AG04450 (cell line): ENCODE results near the gene IRS1. TPM values are rescaled to one million over a fixed set of nuclear protein-coding genes. Genes with fewer than 3 reads are reported as not detected.

Source experiments
- CTCF ChIA-PET: fragments of 300-600, 350-600 bp; formaldehyde crosslinking; extraction: SDS; loops from one replicate; lab custom pipeline; 2022; ENCODE audit warnings: antibody characterized with exemption, inconsistent platforms; lab: Charles Lee
- POLR2A ChIA-PET: fragments of 350-600 bp; formaldehyde crosslinking; extraction: SDS; loops from one replicate; lab custom pipeline; 2021; ENCODE audit warnings: antibody characterized with exemption, inconsistent platforms; lab: Yijun Ruan, JAX
- DNase-seq: peaks from one replicate; pipeline ENCODE4 v3.0.0-alpha.2; 2011; ENCODE audit warnings: low read depth, low spot score
- H3K27ac ChIP-seq: one replicate; pipeline ENCODE4 v1.5.1; 2012; ENCODE audit warnings: low read depth, low read length, control low read depth
- H3K27me3 ChIP-seq: one replicate; pipeline ENCODE4 v1.6.0; 2012; ENCODE audit warnings: low read length; ENCODE audit not compliant: control insufficient read depth, insufficient read depth
- H3K4me3 ChIP-seq: 2 replicates; pipeline ENCODE4 v1.5.1; 2011; ENCODE audit warnings: mild to moderate bottlenecking, low read depth, low read length, control low read depth
- H3K9me3 ChIP-seq: 2 replicates; pipeline ENCODE4 v1.5.1; 2012; ENCODE audit warnings: low read length; ENCODE audit not compliant: control insufficient read depth, insufficient read depth
- CTCF ChIP-seq: IDR thresholded peaks from 2 replicates; pipeline ENCODE4 v1.5.1; 2011; ENCODE audit warnings: low read depth, low read length, control low read depth, inconsistent platforms
- polyA plus RNA-seq: library from polyadenylated mRNA; depleted of rRNA; stranded (reverse); fragments of >200 nt; gene quantifications from 2 replicates; pipeline ENCODE4 v1.2.3, GENCODE V29; 2011

IRS1 gene
- polyA plus RNA-seq, 1 experiment = 32.9 TPM

- no peak for DNase-seq
- Histone ChIP-seq H3K4me3 (no peak overlapping the region), H3K27ac (no peak overlapping the region), H3K27me3 (no peaks in the 10 kb centered on the region), H3K9me3 (no peaks in the 10 kb centered on the region; the same call in 1 of the 2 replicates)
- ChIA-PET CTCF (no interaction called here), POLR2A (no interaction called here)
- no peak for TF ChIP-seq CTCF
These were observed 33.1 kb downstream of the IRS1 start for GRCh38 chr2:226766352-226767055.

GRCh38 chr2:226763320-226763719 is 36.3 kb downstream of the IRS1 start:
- Histone ChIP-seq H3K4me3 (no peak overlapping the region), H3K9me3 (no peaks in the 10 kb centered on the region; the same call in 1 of the 2 replicates), H3K27me3 (no peaks in the 10 kb centered on the region), H3K27ac (no peak overlapping the region)
- POLR2A ChIA-PET = interaction anchor here (0.6 kb wide), 1 partner anchor 36 kb away, joined by 3 read pairs; no protein-coding TSS in a partner anchor
- CTCF ChIA-PET = interaction anchor here (0.6 kb wide), 1 partner anchor 233 kb away, joined by 6 read pairs; no protein-coding TSS in a partner anchor
- TF ChIP-seq CTCF = no peak
- no peak for DNase-seq

GRCh38 chr2:226761195-226761583 is 38.4 kb downstream of the IRS1 start:
- 0 out of 2 replicates have a peak, but pooled peaks have one; percentile 12 for TF ChIP-seq CTCF
- ChIA-PET CTCF (interaction anchor here (0.6 to 1.9 kb wide), 8 partner anchors 11 to 1096 kb away, joined by 3 to 8 read pairs (median 4); no protein-coding TSS in a partner anchor), POLR2A (interaction anchor here (0.8 to 2.0 kb wide), 5 partner anchors 11 to 333 kb away, joined by 3 to 8 read pairs (median 5); no protein-coding TSS in a partner anchor)
- H3K27me3 ChIP-seq = no peaks in the 10 kb centered on the region
- H3K9me3 ChIP-seq = no peaks in the 10 kb centered on the region; the same call in 1 of the 2 replicates
- DNase-seq = no peak
- H3K4me3 ChIP-seq = no peak overlapping the region
- H3K27ac ChIP-seq = peak overlapping the region; percentile 80

- no peak for TF ChIP-seq CTCF
- Histone ChIP-seq H3K27me3 (no peaks in the 10 kb centered on the region), H3K9me3 (no peaks in the 10 kb centered on the region; the same call in 1 of the 2 replicates), H3K4me3 (no peak overlapping the region), H3K27ac (peak overlapping the region; percentile 80)
- ChIA-PET POLR2A (interaction anchor here (0.8 to 2.0 kb wide), 5 partner anchors 12 to 333 kb away, joined by 3 to 8 read pairs (median 5); no protein-coding TSS in a partner anchor), CTCF (interaction anchor here (0.6 to 1.9 kb wide), 7 partner anchors 11 to 1095 kb away, joined by 3 to 8 read pairs (median 5); no protein-coding TSS in a partner anchor)
- DNase-seq = peak; percentile 88
These were observed 39.0 kb downstream of the IRS1 start for GRCh38 chr2:226760412-226761194.
